A549 (cell line): Measurements from ENCODE around the gene TNS3. TPM values are rescaled to one million over a fixed set of nuclear protein-coding genes. Genes with fewer than 3 reads are reported as not detected.

ENCODE experiments used
- CBX2 ChIP-seq: fragments of 200-600 bp; sonication (generic); IDR thresholded peaks from 2 replicates; pipeline ENCODE4 v1.6.1; 2016; ENCODE audit warnings: low read depth, mild to moderate bottlenecking, borderline replicate concordance
- CBX8 ChIP-seq: fragments of 200-600 bp; sonication (generic); IDR thresholded peaks from 2 replicates; pipeline ENCODE4 v1.6.1; 2016
- CHD2 ChIP-seq: fragments of 150-350 bp; IDR thresholded peaks from 2 replicates; pipeline ENCODE4 v1.6.1; 2014; ENCODE audit warnings: low read length; ENCODE audit not compliant: partially characterized antibody
- EHF ChIP-seq: fragments of 250-450 bp; sonication (Bioruptor Pico); IDR thresholded peaks from 2 replicates; pipeline ENCODE4 v1.5.0; 2020; ENCODE audit warnings: mild to moderate bottlenecking
- EP300 ChIP-seq, 2 experiments: fragments of >200 bp; sonication (Bioruptor Twin); formaldehyde crosslinking; IDR thresholded peaks; 2 replicates in 1 of 2; 3 replicates in 1 of 2; pipeline ENCODE4 v1.6.1; 2016 to 2017
- ESRRA ChIP-seq: fragments of 150-350 bp; IDR thresholded peaks from 2 replicates; pipeline ENCODE4 v1.6.1; 2014; ENCODE audit warnings: mild to moderate bottlenecking, low read length, borderline replicate concordance
- FOSL2 ChIP-seq, 2 experiments: fragments of 450-650 bp in 1 of 2; fragments of >200 bp in 1 of 2; sonication (Bioruptor Twin) in 1 of 2; formaldehyde crosslinking; IDR thresholded peaks; 2 replicates each; pipeline versions ENCODE4 v1.5.0 to v1.6.1; 2016 to 2020; ENCODE audit warnings: mild to moderate bottlenecking in 1 of 2, moderate library complexity in 1 of 2
- FOXS1 ChIP-seq: fragments of 250-450 bp; sonication (Bioruptor Pico); IDR thresholded peaks from 2 replicates; pipeline ENCODE4 v1.5.0; 2020; ENCODE audit warnings: mild to moderate bottlenecking, moderate library complexity
- GATA3 ChIP-seq: IDR thresholded peaks from 2 replicates; pipeline ENCODE4 v1.6.1; 2012; ENCODE audit warnings: borderline replicate concordance
- HDAC2 ChIP-seq: fragments of 200-600 bp; sonication (generic); IDR thresholded peaks from 2 replicates; pipeline ENCODE4 v1.6.1; 2016
- HOXB13 ChIP-seq: fragments of 250-450 bp; sonication (Bioruptor Pico); IDR thresholded peaks from 2 replicates; pipeline ENCODE4 v1.5.0; 2020; ENCODE audit warnings: low read depth, mild to moderate bottlenecking, moderate library complexity
- HOXB5 ChIP-seq: fragments of 250-450 bp; sonication (Bioruptor Pico); IDR thresholded peaks from 2 replicates; pipeline ENCODE4 v1.5.0; 2020; ENCODE audit warnings: mild to moderate bottlenecking, moderate library complexity
- KDM1A ChIP-seq: fragments of 200-600 bp; sonication (generic); IDR thresholded peaks from 2 replicates; pipeline ENCODE4 v1.6.1; 2016; ENCODE audit warnings: low read depth, mild to moderate bottlenecking
- MAZ ChIP-seq: fragments of 150-350 bp; IDR thresholded peaks from 2 replicates; pipeline ENCODE4 v1.6.1; 2014; ENCODE audit warnings: antibody characterized with exemption, low read depth, low read length, borderline replicate concordance
- MYC ChIP-seq: IDR thresholded peaks from 2 replicates; pipeline ENCODE4 v1.6.1; 2012; ENCODE audit warnings: mild to moderate bottlenecking, inconsistent platforms, low read length, improper control_type of control experiment, borderline replicate concordance
- NFE2L2 ChIP-seq: fragments of 150-350 bp; conservative IDR thresholded peaks from 2 replicates; pipeline ENCODE4 v1.6.1; 2014; ENCODE audit warnings: low read length
- NR3C1 ChIP-seq: fragments of >200 bp; sonication (Bioruptor Twin); formaldehyde crosslinking; IDR thresholded peaks from 3 replicates; pipeline ENCODE4 v1.6.1; 2017
- POLR2AphosphoS2 ChIP-seq: conservative IDR thresholded peaks from 2 replicates; pipeline ENCODE4 v1.6.1; 2012; ENCODE audit warnings: low read length, improper control_type of control experiment, inconsistent platforms
- RAD21 ChIP-seq, 2 experiments: fragments of >200 bp in 1 of 2; sonication (Bioruptor Twin) in 1 of 2; formaldehyde crosslinking in 1 of 2; IDR thresholded peaks in 1 of 2; conservative IDR thresholded peaks in 1 of 2; 2 replicates in 1 of 2; 3 replicates in 1 of 2; pipeline ENCODE4 v1.6.1; 2012 to 2018; ENCODE audit warnings: inconsistent platforms in 1 of 2
- RCOR1 ChIP-seq: fragments of 150-350 bp; IDR thresholded peaks from 2 replicates; pipeline ENCODE4 v1.6.1; 2014; ENCODE audit warnings: antibody characterized with exemption, low read length, low read depth
- RNF2 ChIP-seq: fragments of 200-600 bp; sonication (generic); IDR thresholded peaks from 2 replicates; pipeline ENCODE4 v1.6.1; 2016; ENCODE audit warnings: low read depth, mild to moderate bottlenecking, antibody characterized with exemption, moderate library complexity, borderline replicate concordance
- SMC3 ChIP-seq: fragments of >200 bp; sonication (Bioruptor Twin); formaldehyde crosslinking; IDR thresholded peaks from 3 replicates; pipeline ENCODE4 v1.6.1; 2018; ENCODE audit warnings: inconsistent platforms
- TFCP2L1 ChIP-seq: fragments of 250-450 bp; sonication (Bioruptor Pico); IDR thresholded peaks from 2 replicates; pipeline ENCODE4 v1.5.0; 2021; ENCODE audit warnings: mild to moderate bottlenecking
- ZC3H11A ChIP-seq: fragments of 450-650 bp; IDR thresholded peaks from 2 replicates; pipeline ENCODE4 v1.6.1; 2014; ENCODE audit warnings: antibody characterized with exemption, mild to moderate bottlenecking
- ZNF302 ChIP-seq: fragments of 250-450 bp; sonication (Bioruptor Pico); IDR thresholded peaks from 2 replicates; pipeline ENCODE4 v1.9.0; 2021; ENCODE audit warnings: inconsistent platforms, mild to moderate bottlenecking, moderate library complexity
- ZSCAN20 ChIP-seq: fragments of 250-450 bp; sonication (Bioruptor Pico); IDR thresholded peaks from 2 replicates; pipeline ENCODE4 v1.8.0; 2022; ENCODE audit warnings: mild to moderate bottlenecking, moderate library complexity
- polyA plus RNA-seq, 4 experiments: library from polyadenylated mRNA; depleted of rRNA in 3 of 4; stranded (reverse); fragments of >200 nt; fragmentation: RNase III in 1 of 4; extraction: RNeasy Plus Mini Kit Qiagen cat#74134 plus additional on column Dnase treatment in 1 of 4; gene quantifications; 2 replicates in 3 of 4; 3 replicates in 1 of 4; pipeline ENCODE4 v1.2.3, GENCODE V29; 2011 to 2017
- TF ChIP-seq, protein P1 (sequence below): IDR thresholded peaks from 2 replicates; pipeline ENCODE4 v1.6.1; 2012; ENCODE audit warnings: low read depth, borderline replicate concordance
- TF ChIP-seq, protein P2 (sequence below): IDR thresholded peaks from 2 replicates; pipeline ENCODE4 v1.6.1; 2012
- TF ChIP-seq, protein P3 (sequence below): fragments of 250-450 bp; sonication (Bioruptor Pico); IDR thresholded peaks from 2 replicates; pipeline ENCODE4 v1.5.0; 2020; ENCODE audit warnings: low read depth, mild to moderate bottlenecking, moderate library complexity
- TF ChIP-seq, protein P4 (sequence below): fragments of >200 bp; sonication (Bioruptor Twin); formaldehyde crosslinking; IDR thresholded peaks from 3 replicates; pipeline ENCODE4 v1.5.1; 2016
- TF ChIP-seq, protein P5 (sequence below): fragments of >200 bp; sonication (Bioruptor Twin); formaldehyde crosslinking; IDR thresholded peaks from 3 replicates; pipeline ENCODE4 v1.6.1; 2016
- TF ChIP-seq, protein P6 (sequence below): fragments of 150-350 bp; IDR thresholded peaks from 2 replicates; pipeline ENCODE4 v1.6.1; 2014; ENCODE audit warnings: low read depth, mild to moderate bottlenecking, low read length
- TF ChIP-seq, protein P7 (sequence below): fragments of >200 bp; sonication (Bioruptor Twin); formaldehyde crosslinking; IDR thresholded peaks from 2 replicates; pipeline ENCODE4 v1.6.1; 2016

TNS3 gene
- polyA plus RNA-seq, 2 of the 4 experiments (the other 2 are of a cell fraction): 107 to 134 TPM

DNA sequence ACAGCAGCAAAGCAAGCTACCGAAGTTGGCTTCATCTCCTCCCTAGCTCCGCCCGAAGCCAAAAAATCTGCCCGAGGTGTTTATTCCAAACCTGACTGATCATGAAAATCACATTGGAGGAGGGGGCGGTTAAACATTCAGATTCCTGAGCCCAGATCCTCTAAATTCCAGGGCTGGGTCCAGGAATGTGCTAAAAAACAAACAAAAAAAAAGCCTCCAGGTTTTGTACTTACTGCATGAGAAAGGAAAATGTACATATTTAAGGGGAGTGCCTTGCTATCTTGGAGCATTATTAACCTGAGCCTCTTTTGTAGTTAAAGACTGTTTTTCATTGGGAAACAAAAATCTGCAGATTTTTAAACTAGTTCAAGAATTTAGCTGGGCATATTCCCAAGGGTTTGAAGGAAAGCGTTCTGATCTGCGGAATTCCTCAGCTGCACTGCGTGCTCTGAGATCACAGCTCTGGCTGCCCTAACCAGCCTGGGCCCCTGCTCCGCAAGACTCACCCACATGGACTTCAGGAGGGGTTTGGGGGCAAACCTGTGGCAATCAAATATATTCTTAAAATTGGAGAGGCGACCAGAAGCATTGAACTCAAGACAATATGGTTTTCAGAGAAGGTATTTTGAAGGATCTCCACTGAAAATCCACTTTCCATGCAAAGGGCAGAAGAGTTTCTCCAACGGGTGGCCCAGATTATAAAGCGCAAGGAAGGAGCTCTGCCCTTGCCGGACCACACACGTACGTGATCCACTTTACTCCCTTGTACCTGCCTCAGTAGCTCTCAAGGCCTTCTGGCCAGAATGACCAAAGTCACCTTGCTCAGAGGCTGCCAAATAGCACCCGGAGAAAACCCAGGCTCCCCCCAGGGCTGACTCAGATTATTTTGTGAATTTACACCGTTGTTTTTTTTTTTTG is 10.0 kb upstream of the TNS3 start (continued):
- TF ChIP-seq SMC3 (0 out of 3 replicates have a peak, but pooled peaks have one; percentile 27), CBX2 (no peak), MAZ (no peak), HDAC2 (no peak), RAD21 (conservative IDR thresholded peaks at IDR 0.05 in 1 of 2, IDR thresholded peaks at IDR 0.05 in 1 of 2) (peak; percentile 14 to 53), KDM1A (no peak), ZNF302 (CRISPR knock-in tag) (peak; percentile 90), GATA3 (peak; percentile 94), CBX8 (no peak), POLR2AphosphoS2 (no peak), ZC3H11A (no peak), NFE2L2 (no peak), NR3C1 (no peak), RNF2 (no peak), EP300 (IDR thresholded peaks at IDR 0.05) (peak; percentile 90 to 96; a peak in 4 of 5 replicates), RCOR1 (no peak), ZSCAN20 (CRISPR knock-in tag) (no peak), ESRRA (0 out of 2 replicates have a peak, but pooled peaks have one; percentile 49), TFCP2L1 (CRISPR knock-in tag) (0 out of 2 replicates have a peak, but pooled peaks have one; percentile 7), FOXS1 (CRISPR knock-in tag) (peak; percentile 87; the same call in 1 of the 2 replicates), HOXB13 (peak; percentile 76), MYC (no peak; the same call in 1 of the 2 replicates), CHD2 (peak; percentile 38), EHF (CRISPR knock-in tag) (peak; percentile 71), FOSL2 (IDR thresholded peaks at IDR 0.05) (no peak), FOSL2 (CRISPR knock-in tag; IDR thresholded peaks at IDR 0.05) (peak; percentile 58), HOXB5 (peak; percentile 70; the same call in 1 of the 2 replicates)
- TF ChIP-seq, protein P1, sequence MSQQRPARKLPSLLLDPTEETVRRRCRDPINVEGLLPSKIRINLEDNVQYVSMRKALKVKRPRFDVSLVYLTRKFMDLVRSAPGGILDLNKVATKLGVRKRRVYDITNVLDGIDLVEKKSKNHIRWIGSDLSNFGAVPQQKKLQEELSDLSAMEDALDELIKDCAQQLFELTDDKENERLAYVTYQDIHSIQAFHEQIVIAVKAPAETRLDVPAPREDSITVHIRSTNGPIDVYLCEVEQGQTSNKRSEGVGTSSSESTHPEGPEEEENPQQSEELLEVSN: peak; percentile 64; the same call in 1 of the 2 replicates
- TF ChIP-seq, protein P2, sequence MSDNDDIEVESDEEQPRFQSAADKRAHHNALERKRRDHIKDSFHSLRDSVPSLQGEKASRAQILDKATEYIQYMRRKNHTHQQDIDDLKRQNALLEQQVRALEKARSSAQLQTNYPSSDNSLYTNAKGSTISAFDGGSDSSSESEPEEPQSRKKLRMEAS: peak; percentile 87
- TF ChIP-seq, protein P3, sequence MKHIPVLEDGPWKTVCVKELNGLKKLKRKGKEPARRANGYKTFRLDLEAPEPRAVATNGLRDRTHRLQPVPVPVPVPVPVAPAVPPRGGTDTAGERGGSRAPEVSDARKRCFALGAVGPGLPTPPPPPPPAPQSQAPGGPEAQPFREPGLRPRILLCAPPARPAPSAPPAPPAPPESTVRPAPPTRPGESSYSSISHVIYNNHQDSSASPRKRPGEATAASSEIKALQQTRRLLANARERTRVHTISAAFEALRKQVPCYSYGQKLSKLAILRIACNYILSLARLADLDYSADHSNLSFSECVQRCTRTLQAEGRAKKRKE (CRISPR knock-in tag): peak; percentile 78
- TF ChIP-seq, protein P4, sequence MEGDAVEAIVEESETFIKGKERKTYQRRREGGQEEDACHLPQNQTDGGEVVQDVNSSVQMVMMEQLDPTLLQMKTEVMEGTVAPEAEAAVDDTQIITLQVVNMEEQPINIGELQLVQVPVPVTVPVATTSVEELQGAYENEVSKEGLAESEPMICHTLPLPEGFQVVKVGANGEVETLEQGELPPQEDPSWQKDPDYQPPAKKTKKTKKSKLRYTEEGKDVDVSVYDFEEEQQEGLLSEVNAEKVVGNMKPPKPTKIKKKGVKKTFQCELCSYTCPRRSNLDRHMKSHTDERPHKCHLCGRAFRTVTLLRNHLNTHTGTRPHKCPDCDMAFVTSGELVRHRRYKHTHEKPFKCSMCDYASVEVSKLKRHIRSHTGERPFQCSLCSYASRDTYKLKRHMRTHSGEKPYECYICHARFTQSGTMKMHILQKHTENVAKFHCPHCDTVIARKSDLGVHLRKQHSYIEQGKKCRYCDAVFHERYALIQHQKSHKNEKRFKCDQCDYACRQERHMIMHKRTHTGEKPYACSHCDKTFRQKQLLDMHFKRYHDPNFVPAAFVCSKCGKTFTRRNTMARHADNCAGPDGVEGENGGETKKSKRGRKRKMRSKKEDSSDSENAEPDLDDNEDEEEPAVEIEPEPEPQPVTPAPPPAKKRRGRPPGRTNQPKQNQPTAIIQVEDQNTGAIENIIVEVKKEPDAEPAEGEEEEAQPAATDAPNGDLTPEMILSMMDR: no peak
- TF ChIP-seq, protein P5, sequence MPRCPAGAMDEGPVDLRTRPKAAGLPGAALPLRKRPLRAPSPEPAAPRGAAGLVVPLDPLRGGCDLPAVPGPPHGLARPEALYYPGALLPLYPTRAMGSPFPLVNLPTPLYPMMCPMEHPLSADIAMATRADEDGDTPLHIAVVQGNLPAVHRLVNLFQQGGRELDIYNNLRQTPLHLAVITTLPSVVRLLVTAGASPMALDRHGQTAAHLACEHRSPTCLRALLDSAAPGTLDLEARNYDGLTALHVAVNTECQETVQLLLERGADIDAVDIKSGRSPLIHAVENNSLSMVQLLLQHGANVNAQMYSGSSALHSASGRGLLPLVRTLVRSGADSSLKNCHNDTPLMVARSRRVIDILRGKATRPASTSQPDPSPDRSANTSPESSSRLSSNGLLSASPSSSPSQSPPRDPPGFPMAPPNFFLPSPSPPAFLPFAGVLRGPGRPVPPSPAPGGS: peak; percentile 55; the same call in 1 of the 3 replicates
- TF ChIP-seq, protein P6, sequence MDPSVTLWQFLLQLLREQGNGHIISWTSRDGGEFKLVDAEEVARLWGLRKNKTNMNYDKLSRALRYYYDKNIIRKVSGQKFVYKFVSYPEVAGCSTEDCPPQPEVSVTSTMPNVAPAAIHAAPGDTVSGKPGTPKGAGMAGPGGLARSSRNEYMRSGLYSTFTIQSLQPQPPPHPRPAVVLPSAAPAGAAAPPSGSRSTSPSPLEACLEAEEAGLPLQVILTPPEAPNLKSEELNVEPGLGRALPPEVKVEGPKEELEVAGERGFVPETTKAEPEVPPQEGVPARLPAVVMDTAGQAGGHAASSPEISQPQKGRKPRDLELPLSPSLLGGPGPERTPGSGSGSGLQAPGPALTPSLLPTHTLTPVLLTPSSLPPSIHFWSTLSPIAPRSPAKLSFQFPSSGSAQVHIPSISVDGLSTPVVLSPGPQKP: no peak
- TF ChIP-seq, protein P7, sequence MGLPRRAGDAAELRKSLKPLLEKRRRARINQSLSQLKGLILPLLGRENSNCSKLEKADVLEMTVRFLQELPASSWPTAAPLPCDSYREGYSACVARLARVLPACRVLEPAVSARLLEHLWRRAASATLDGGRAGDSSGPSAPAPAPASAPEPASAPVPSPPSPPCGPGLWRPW: no peak
